ENCODE results near the gene IRX4.

The IRX4 gene

GRCh38 chr5:1913578-1913977 is 30.9 kb upstream of the IRX4 start:
- DNase-seq (ENCODE audit: low read depth in 2 of 2): no peak

- no peak for DNase-seq (ENCODE audit: low read depth in 2 of 2)
Measured at GRCh38 chr5:1912951-1913565, 30.3 kb upstream of the IRX4 start.

- no peak for DNase-seq (ENCODE audit: low read depth in 2 of 2)
Measured at GRCh38 chr5:1911773-1912235, 29.1 kb upstream of the IRX4 start.

- DNase-seq (ENCODE audit: low read depth in 2 of 2): no peak
Measured at GRCh38 chr5:1910861-1911772, 28.4 kb upstream of the IRX4 start.

GRCh38 chr5:1910081-1910760 is 27.5 kb upstream of the IRX4 start:
- DNase-seq (ENCODE audit: low read depth in 2 of 2): no peak

GRCh38 chr5:1909346-1909985 is 26.7 kb upstream of the IRX4 start:
- no peak for DNase-seq (ENCODE audit: low read depth in 2 of 2)

GRCh38 chr5:1908931-1909330 is 26.2 kb upstream of the IRX4 start:
- DNase-seq (ENCODE audit: low read depth in 2 of 2): no peak

- no peak for DNase-seq (ENCODE audit: low read depth in 2 of 2)
Measured at GRCh38 chr5:1907616-1908015, 24.9 kb upstream of the IRX4 start.

- DNase-seq (ENCODE audit: low read depth in 2 of 2): no peak
Measured at GRCh38 chr5:1905108-1905507, 22.4 kb upstream of the IRX4 start.

GRCh38 chr5:1901983-1902382 is 19.3 kb upstream of the IRX4 start:
- DNase-seq (ENCODE audit: low read depth in 2 of 2): no peak

GRCh38 chr5:1901061-1901460 is 18.3 kb upstream of the IRX4 start:
- no peak for DNase-seq (ENCODE audit: low read depth in 2 of 2)

- DNase-seq (ENCODE audit: low read depth in 2 of 2): no peak
Measured at GRCh38 chr5:1899201-1899600, 16.5 kb upstream of the IRX4 start.

GRCh38 chr5:1897816-1898450 is 15.2 kb upstream of the IRX4 start:
- DNase-seq (ENCODE audit: low read depth in 2 of 2): no peak

GRCh38 chr5:1897386-1897785 is 14.7 kb upstream of the IRX4 start:
- no peak for DNase-seq (ENCODE audit: low read depth in 2 of 2)

- no peak for DNase-seq (ENCODE audit: low read depth in 2 of 2)
Measured at GRCh38 chr5:1896602-1897376, 14.1 kb upstream of the IRX4 start.

- DNase-seq (ENCODE audit: low read depth in 2 of 2): no peak
Measured at GRCh38 chr5:1895739-1896420, 13.2 kb upstream of the IRX4 start.

- DNase-seq (ENCODE audit: low read depth in 2 of 2): no peak
Measured at GRCh38 chr5:1894243-1894642, 11.5 kb upstream of the IRX4 start.

GRCh38 chr5:1893754-1894153 is 11.0 kb upstream of the IRX4 start:
- DNase-seq (ENCODE audit: low read depth in 2 of 2): no peak

GRCh38 chr5:1892685-1893445 is 10.1 kb upstream of the IRX4 start:
- DNase-seq (ENCODE audit: low read depth in 2 of 2): no peak

GRCh38 chr5:1892211-1892610 is 9.5 kb upstream of the IRX4 start:
- DNase-seq (ENCODE audit: low read depth in 2 of 2): no peak
